Adrenal gland (tissue), 12 donors: ENCODE measurements around the gene IFNGR1. TPM values are rescaled to one million over a fixed set of nuclear protein-coding genes. Genes with fewer than 3 reads are reported as not detected.

Source experiments
- DNase-seq, 7 donors: peaks; one replicate each; pipeline ENCODE4 v3.0.0-alpha.2; 2019 to 2020
- H3K27ac ChIP-seq, 5 donors: fragments of 200-600 bp; sonication (generic) in 4 of 5; 1 replicate in 3 of 5; 2 replicates in 2 of 5; pipeline versions ENCODE4 v1.5.1 to v1.8.0; 2016 to 2020; ENCODE audit warnings: mild to moderate bottlenecking in 1 of 5
- H3K27me3 ChIP-seq: fragments of 200-600 bp; 2 replicates; pipeline ENCODE4 v1.8.0; 2021
- H3K36me3 ChIP-seq, 2 donors: fragments of 200-600 bp; replicated peaks in 1 of 2; 1 replicate in 1 of 2; 2 replicates in 1 of 2; pipeline versions ENCODE4 v1.5.1 to v1.8.0; 2018 to 2022
- H3K4me1 ChIP-seq, 2 donors: fragments of 200-600 bp; replicated peaks in 1 of 2; 1 replicate in 1 of 2; 2 replicates in 1 of 2; pipeline versions ENCODE4 v1.5.1 to v1.8.0; 2018 to 2021
- H3K4me3 ChIP-seq, 4 donors: fragments of 200-600 bp; sonication (generic) in 3 of 4; one replicate each; pipeline ENCODE4 v1.5.1; 2016 to 2018
- H3K9me3 ChIP-seq, 3 donors: fragments of 200-600 bp; sonication (generic) in 1 of 3; replicated peaks in 1 of 3; 1 replicate in 2 of 3; 2 replicates in 1 of 3; pipeline versions ENCODE4 v1.5.1 to v1.8.0; 2016 to 2021
- CTCF ChIP-seq, 6 experiments: fragments of 450-650 bp in 4 of 6; fragments of 200-600 bp in 2 of 6; sonication (generic) in 1 of 6; IDR thresholded peaks; 1 replicate in 5 of 6; 2 replicates in 1 of 6; pipeline versions ENCODE4 v1.5.1 to v1.8.0; 2016 to 2021; ENCODE audit warnings: antibody characterized with exemption in 6 of 6, mild to moderate bottlenecking in 2 of 6, moderate library complexity in 1 of 6
- POLR2A ChIP-seq, 2 donors: fragments of 450-650 bp; IDR thresholded peaks; one replicate each; pipeline ENCODE4 v1.6.1; 2017; ENCODE audit warnings: antibody characterized with exemption in 2 of 2, mild to moderate bottlenecking in 2 of 2, moderate library complexity in 1 of 2
- WGBS, 4 donors: extraction: QIAGEN DNeasy Blood & Tissue Kit in 2 of 4; methylation state at CpG; one replicate each; pipeline versions ENCODE4 v1.1.5 to v1.1.7; 2013 to 2017; 5-methylcytosine and 5-hydroxymethylcytosine counted together
- intact Hi-C, 2 donors: fragments of 100-400 bp; cut with DNase I; formaldehyde crosslinking; loops; one replicate each; pipeline versions ENCODE4 v1.14.1 to v1.15.0; 2022 to 2023
- polyA plus RNA-seq, 3 donors: library from polyadenylated mRNA; stranded (reverse); fragments of 200-250 nt in 2 of 3; fragments of 350-450 nt in 1 of 3; fragmentation: Illumina TruSeq in 1 of 3; extraction: RNeasy Lipid Tissue Mini Kit (QIAGEN cat#74804) in 1 of 3; gene quantifications; one replicate each; pipeline ENCODE4 v1.2.3, GENCODE V29; 2013 to 2014
- total RNA-seq, 9 donors: library from RNA; depleted of rRNA in 4 of 9; stranded (reverse); fragments of >200 nt in 4 of 9; fragments of 120-200 nt in 1 of 9; fragmentation: NEBNext Ultra II Directional in 1 of 9; extraction: Animal tissue kit (Norgen Biotek cat#: 25700) in 1 of 9; gene quantifications; one replicate each; pipeline versions ENCODE4 v1.1.0 to v1.2.4, GENCODE V29; 2013 to 2023
- donor health status: healthy with polysubstance abuse.
- donor health status: Bipolar disorder and iron deficiency.
- donor health status: DM: yes; HTN: yes; CAD: no.
- donor health status: DM: no; HTN: no; CAD: no.
- donor health status: DM: no; HTN: no; CAD: no.
- donor health status: DM: yes; HTN: yes; CAD: no.

IFNGR1 gene
- total and polyA plus RNA-seq, 12 donors = 55.5 to 110 (median 69.9) TPM

GRCh38 chr6:137226697-137227096, 7.5 kb upstream of the IFNGR1 start:
- DNase-seq = no peak
- WGBS, 4 donors = 76 to 88% (median 83%) methylated on average over 4 of the region's 4 CpGs
- TF ChIP-seq CTCF (IDR thresholded peaks at IDR 0.05) (no peak), POLR2A (IDR thresholded peaks at IDR 0.05) (no peak)

GRCh38 chr6:137224799-137225198, 5.6 kb upstream of the IFNGR1 start:
- no peak overlapping the region for H3K4me3 ChIP-seq
- TF ChIP-seq POLR2A (IDR thresholded peaks at IDR 0.05) (no peak), CTCF (IDR thresholded peaks at IDR 0.05) (no peak)
- H3K4me1 ChIP-seq = peaks cover 8 to 41% of the 10 kb centered on the region in 2 donors
- H3K36me3 ChIP-seq = no peaks in the 10 kb centered on the region
- H3K27ac ChIP-seq = peak overlapping the region in 2 of 5 donors; percentile 40 to 93
- no peaks in the 10 kb centered on the region for H3K27me3 ChIP-seq
- peak in 1 of 7 donors; percentile 42 for DNase-seq
- no peaks in the 10 kb centered on the region for H3K9me3 ChIP-seq
- WGBS, 4 donors = 71 to 87% (median 77%) methylated on average over 2 of the region's 2 CpGs
- intact Hi-C loops = no loop called here

More at GRCh38 chr6:137226697-137227096, 7.5 kb upstream of the IFNGR1 start:
- Histone ChIP-seq H3K27me3 (no peaks in the 10 kb centered on the region), H3K4me1 (peaks cover 7 to 33% of the 10 kb centered on the region in 2 donors), H3K27ac (no peak overlapping the region), H3K36me3 (no peaks in the 10 kb centered on the region), H3K9me3 (no peaks in the 10 kb centered on the region), H3K4me3 (no peak overlapping the region)
- intact Hi-C loops = no loop called here

GRCh38 chr6:137223370-137224131, 4.4 kb upstream of the IFNGR1 start:
- Histone ChIP-seq H3K4me3 (no peak overlapping the region), H3K27ac (peak overlapping the region; percentile 1 to 81 (median 29)), H3K27me3 (no peaks in the 10 kb centered on the region), H3K4me1 (peaks cover 8 to 39% of the 10 kb centered on the region in 2 donors), H3K36me3 (no peaks in the 10 kb centered on the region), H3K9me3 (no peaks in the 10 kb centered on the region)
- DNase-seq = peak; percentile 36 to 81 (median 69)
- WGBS, 4 donors = 63 to 68% (median 66%) methylated on average over 6 of the region's 6 CpGs
- TF ChIP-seq POLR2A (IDR thresholded peaks at IDR 0.05) = no peak
- TF ChIP-seq CTCF (IDR thresholded peaks at IDR 0.05) = no peak
- intact Hi-C loops = no loop called here

GRCh38 chr6:137222381-137222780, 3.2 kb upstream of the IFNGR1 start:
- DNase-seq = peak in 1 of 7 donors; percentile 28
- H3K36me3 ChIP-seq = no peaks in the 10 kb centered on the region
- H3K4me3 ChIP-seq = no peak overlapping the region
- no peak for TF ChIP-seq CTCF (IDR thresholded peaks at IDR 0.05)
- no peak for TF ChIP-seq POLR2A (IDR thresholded peaks at IDR 0.05)
- no peaks in the 10 kb centered on the region for H3K27me3 ChIP-seq
- H3K9me3 ChIP-seq = no peaks in the 10 kb centered on the region
- H3K27ac ChIP-seq = peak overlapping the region in 4 of 5 donors; percentile 34 to 81 (median 51)
- WGBS, 4 donors = 56 to 65% (median 58%) methylated on average over 3 of the region's 3 CpGs
- intact Hi-C loops = no loop called here
- H3K4me1 ChIP-seq = peaks cover 8 to 46% of the 10 kb centered on the region in 2 donors
